Activated T-cell treated with anti-CD3 and anti-CD28 coated beads, Interleukin-2, amount 50 U/mL, for 4 hours (primary cell): ENCODE results near the gene TMEM39A. TPM values are rescaled to one million over a fixed set of nuclear protein-coding genes. Genes with fewer than 3 reads are reported as not detected.

Experiments
- ATAC-seq, 2 donors: fragments of 200-7000 bp; cut with Tn5 transposase; one replicate each; pipeline ENCODE4 v1.10.0; 2021
- DNase-seq: peaks from one replicate; pipeline ENCODE4 v3.0.0-alpha.2; 2020
- H3K27me3 Mint-ChIP-seq: one replicate; pipeline ENCODE4 v1.8.0; 2021; ENCODE audit warnings: low read depth, mixed read lengths
- H3K36me3 Mint-ChIP-seq: one replicate; pipeline ENCODE4 v1.8.0; 2022; ENCODE audit warnings: mixed read lengths; ENCODE audit not compliant: insufficient read depth
- H3K4me1 Mint-ChIP-seq: one replicate; pipeline ENCODE4 v1.8.0; 2021; ENCODE audit warnings: low read depth, mixed read lengths
- H3K4me3 Mint-ChIP-seq: one replicate; pipeline ENCODE4 v1.8.0; 2021; ENCODE audit warnings: mild to moderate bottlenecking, moderate library complexity, mixed read lengths
- H3K9me3 Mint-ChIP-seq: one replicate; pipeline ENCODE4 v1.8.0; 2021; ENCODE audit warnings: mixed read lengths
- total RNA-seq, 3 donors: library from RNA; stranded (reverse); gene quantifications; one replicate each; pipeline ENCODE4 v1.2.1, GENCODE V29; 2021

The TMEM39A gene
- total RNA-seq, 3 donors from 2014 or later, result 44.2 to 53.2 (median 45.4) TPM

- Mint-ChIP-seq H3K36me3 (peaks cover 29% of the 10 kb centered on the region), H3K9me3 (no peaks in the 10 kb centered on the region), H3K4me1 (no peaks in the 10 kb centered on the region), H3K27me3 (no peaks in the 10 kb centered on the region), H3K4me3 (no peak overlapping the region)
- no peak for DNase-seq
- no peak for ATAC-seq
These were observed 19.7 kb upstream of the TMEM39A start for GRCh38 chr3:119483101-119483500.

GRCh38 chr3:119481079-119481478, 17.7 kb upstream of the TMEM39A start:
- ATAC-seq (no peak), DNase-seq (no peak)
- H3K4me3 Mint-ChIP-seq, result no peak overlapping the region
- no peaks in the 10 kb centered on the region for H3K27me3 Mint-ChIP-seq
- peaks cover 39% of the 10 kb centered on the region for H3K36me3 Mint-ChIP-seq
- no peaks in the 10 kb centered on the region for H3K4me1 Mint-ChIP-seq
- no peaks in the 10 kb centered on the region for H3K9me3 Mint-ChIP-seq

GRCh38 chr3:119470866-119471265, 7.5 kb upstream of the TMEM39A start:
- peak overlapping the region; percentile 56 for H3K4me3 Mint-ChIP-seq
- H3K9me3 Mint-ChIP-seq, result no peaks in the 10 kb centered on the region
- peaks cover 15% of the 10 kb centered on the region for H3K36me3 Mint-ChIP-seq
- no peaks in the 10 kb centered on the region for H3K27me3 Mint-ChIP-seq
- DNase-seq, result no peak
- ATAC-seq, result no peak
- H3K4me1 Mint-ChIP-seq, result peaks cover 30% of the 10 kb centered on the region

- ATAC-seq, result no peak
- Mint-ChIP-seq H3K27me3 (no peaks in the 10 kb centered on the region), H3K4me1 (peaks cover 30% of the 10 kb centered on the region), H3K9me3 (no peaks in the 10 kb centered on the region), H3K36me3 (peaks cover 12% of the 10 kb centered on the region), H3K4me3 (peak overlapping the region; percentile 96)
- no peak for DNase-seq
These were observed 6.2 kb upstream of the TMEM39A start for GRCh38 chr3:119469418-119470189.

- Mint-ChIP-seq H3K36me3 (peaks cover 12% of the 10 kb centered on the region), H3K4me3 (peak overlapping the region; percentile 96), H3K9me3 (no peaks in the 10 kb centered on the region), H3K27me3 (no peaks in the 10 kb centered on the region), H3K4me1 (peaks cover 38% of the 10 kb centered on the region)
- ATAC-seq (no peak), DNase-seq (no peak)
These were observed 4.6 kb upstream of the TMEM39A start for GRCh38 chr3:119468041-119468440.

- H3K36me3 Mint-ChIP-seq, result peaks cover 41% of the 10 kb centered on the region
- H3K4me3 Mint-ChIP-seq, result no peak overlapping the region
- H3K9me3 Mint-ChIP-seq, result no peaks in the 10 kb centered on the region
- ATAC-seq, result no peak
- H3K27me3 Mint-ChIP-seq, result no peaks in the 10 kb centered on the region
- peaks cover 18% of the 10 kb centered on the region for H3K4me1 Mint-ChIP-seq
- DNase-seq, result no peak
These were observed 6.2 kb downstream of the TMEM39A start for GRCh38 chr3:119457246-119457645.

GRCh38 chr3:119456469-119456868, 6.9 kb downstream of the TMEM39A start:
- peaks cover 12% of the 10 kb centered on the region for H3K4me1 Mint-ChIP-seq
- no peaks in the 10 kb centered on the region for H3K27me3 Mint-ChIP-seq
- H3K9me3 Mint-ChIP-seq, result no peaks in the 10 kb centered on the region
- peaks cover 41% of the 10 kb centered on the region for H3K36me3 Mint-ChIP-seq
- ATAC-seq (no peak), DNase-seq (no peak)
- no peak overlapping the region for H3K4me3 Mint-ChIP-seq

- H3K27me3 Mint-ChIP-seq, result no peaks in the 10 kb centered on the region
- peaks cover 38% of the 10 kb centered on the region for H3K36me3 Mint-ChIP-seq
- no peaks in the 10 kb centered on the region for H3K9me3 Mint-ChIP-seq
- no peak for DNase-seq
- peaks cover 6% of the 10 kb centered on the region for H3K4me1 Mint-ChIP-seq
- ATAC-seq, result no peak
- H3K4me3 Mint-ChIP-seq, result no peak overlapping the region
These were observed 9.6 kb downstream of the TMEM39A start for GRCh38 chr3:119453822-119454221.

GRCh38 chr3:119444590-119444989, 18.8 kb downstream of the TMEM39A start:
- H3K36me3 Mint-ChIP-seq, result peaks cover 34% of the 10 kb centered on the region

GRCh38 chr3:119443179-119443578, 20.2 kb downstream of the TMEM39A start:
- Mint-ChIP-seq H3K9me3 (no peaks in the 10 kb centered on the region), H3K4me3 (no peak overlapping the region), H3K4me1 (no peaks in the 10 kb centered on the region), H3K36me3 (peaks cover 38% of the 10 kb centered on the region), H3K27me3 (no peaks in the 10 kb centered on the region)
- ATAC-seq (no peak), DNase-seq (no peak)

More at GRCh38 chr3:119444590-119444989, 18.8 kb downstream of the TMEM39A start:
- Mint-ChIP-seq H3K9me3 (no peaks in the 10 kb centered on the region), H3K4me1 (no peaks in the 10 kb centered on the region), H3K27me3 (no peaks in the 10 kb centered on the region), H3K4me3 (no peak overlapping the region)
- no peak for DNase-seq
- no peak for ATAC-seq

- H3K4me3 Mint-ChIP-seq, result no peak overlapping the region
- H3K4me1 Mint-ChIP-seq, result peaks cover 3% of the 10 kb centered on the region
- no peaks in the 10 kb centered on the region for H3K27me3 Mint-ChIP-seq
- ATAC-seq (no peak), DNase-seq (no peak)
- H3K9me3 Mint-ChIP-seq, result no peaks in the 10 kb centered on the region
- H3K36me3 Mint-ChIP-seq, result peaks cover 65% of the 10 kb centered on the region
These were observed 25.6 kb downstream of the TMEM39A start for GRCh38 chr3:119437691-119438258.

GRCh38 chr3:119436977-119437376, 26.4 kb downstream of the TMEM39A start:
- Mint-ChIP-seq H3K4me1 (peaks cover 3% of the 10 kb centered on the region), H3K36me3 (peaks cover 64% of the 10 kb centered on the region), H3K27me3 (no peaks in the 10 kb centered on the region), H3K9me3 (no peaks in the 10 kb centered on the region), H3K4me3 (no peak overlapping the region)
- no peak for ATAC-seq
- DNase-seq, result no peak

- Mint-ChIP-seq H3K36me3 (peaks cover 81% of the 10 kb centered on the region), H3K27me3 (no peaks in the 10 kb centered on the region), H3K4me1 (peaks cover 3% of the 10 kb centered on the region), H3K9me3 (peaks cover 10% of the 10 kb centered on the region), H3K4me3 (no peak overlapping the region)
- ATAC-seq (no peak), DNase-seq (no peak)
These were observed 28.7 kb downstream of the TMEM39A start for GRCh38 chr3:119434703-119435102.

- no peak for ATAC-seq
- Mint-ChIP-seq H3K9me3 (peaks cover 16% of the 10 kb centered on the region), H3K36me3 (peaks cover 88% of the 10 kb centered on the region), H3K4me3 (no peak overlapping the region), H3K4me1 (peaks cover 3% of the 10 kb centered on the region), H3K27me3 (no peaks in the 10 kb centered on the region)
- no peak for DNase-seq
These were observed 29.6 kb downstream of the TMEM39A start for GRCh38 chr3:119433613-119434325.

GRCh38 chr3:119428538-119428937, 34.9 kb downstream of the TMEM39A start:
- H3K36me3 Mint-ChIP-seq, result peaks cover 56% of the 10 kb centered on the region
- peaks cover 51% of the 10 kb centered on the region for H3K9me3 Mint-ChIP-seq
- no peak for ATAC-seq
- no peak overlapping the region for H3K4me3 Mint-ChIP-seq
- H3K4me1 Mint-ChIP-seq, result no peaks in the 10 kb centered on the region
- no peaks in the 10 kb centered on the region for H3K27me3 Mint-ChIP-seq
- DNase-seq, result no peak
